NCI-H2196 (cell line): ENCODE results near the gene STRA6.

Experiments
- DNase-seq: peaks from one replicate; lab custom pipeline; 2025; ENCODE audit not compliant: unreplicated experiment; lab: John Stamatoyannopoulos, UW

STRA6 gene

DNA sequence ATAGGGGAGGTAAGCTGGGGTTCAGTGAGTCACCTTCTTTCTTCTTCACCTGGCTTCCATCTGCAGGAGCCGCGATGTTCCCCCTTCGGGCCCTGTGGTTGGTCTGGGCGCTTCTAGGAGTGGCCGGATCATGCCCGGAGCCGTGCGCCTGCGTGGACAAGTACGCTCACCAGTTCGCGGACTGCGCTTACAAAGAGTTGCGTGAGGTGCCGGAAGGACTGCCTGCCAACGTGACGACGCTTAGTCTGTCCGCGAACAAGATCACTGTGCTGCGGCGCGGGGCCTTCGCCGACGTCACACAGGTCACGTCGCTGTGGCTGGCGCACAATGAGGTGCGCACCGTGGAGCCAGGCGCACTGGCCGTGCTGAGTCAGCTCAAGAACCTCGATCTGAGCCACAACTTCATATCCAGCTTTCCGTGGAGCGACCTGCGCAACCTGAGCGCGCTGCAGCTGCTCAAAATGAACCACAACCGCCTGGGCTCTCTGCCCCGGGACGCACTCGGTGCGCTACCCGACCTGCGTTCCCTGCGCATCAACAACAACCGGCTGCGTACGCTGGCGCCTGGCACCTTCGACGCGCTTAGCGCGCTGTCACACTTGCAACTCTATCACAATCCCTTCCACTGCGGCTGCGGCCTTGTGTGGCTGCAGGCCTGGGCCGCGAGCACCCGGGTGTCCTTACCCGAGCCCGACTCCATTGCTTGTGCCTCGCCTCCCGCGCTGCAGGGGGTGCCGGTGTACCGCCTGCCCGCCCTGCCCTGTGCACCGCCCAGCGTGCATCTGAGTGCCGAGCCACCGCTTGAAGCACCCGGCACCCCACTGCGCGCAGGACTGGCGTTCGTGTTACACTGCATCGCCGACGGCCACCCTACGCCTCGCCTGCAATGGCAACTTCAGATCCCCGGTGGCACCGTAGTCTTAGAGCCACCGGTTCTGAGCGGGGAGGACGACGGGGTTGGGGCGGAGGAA is 69.6 kb downstream of the STRA6 start:
- no peak for DNase-seq

DNA sequence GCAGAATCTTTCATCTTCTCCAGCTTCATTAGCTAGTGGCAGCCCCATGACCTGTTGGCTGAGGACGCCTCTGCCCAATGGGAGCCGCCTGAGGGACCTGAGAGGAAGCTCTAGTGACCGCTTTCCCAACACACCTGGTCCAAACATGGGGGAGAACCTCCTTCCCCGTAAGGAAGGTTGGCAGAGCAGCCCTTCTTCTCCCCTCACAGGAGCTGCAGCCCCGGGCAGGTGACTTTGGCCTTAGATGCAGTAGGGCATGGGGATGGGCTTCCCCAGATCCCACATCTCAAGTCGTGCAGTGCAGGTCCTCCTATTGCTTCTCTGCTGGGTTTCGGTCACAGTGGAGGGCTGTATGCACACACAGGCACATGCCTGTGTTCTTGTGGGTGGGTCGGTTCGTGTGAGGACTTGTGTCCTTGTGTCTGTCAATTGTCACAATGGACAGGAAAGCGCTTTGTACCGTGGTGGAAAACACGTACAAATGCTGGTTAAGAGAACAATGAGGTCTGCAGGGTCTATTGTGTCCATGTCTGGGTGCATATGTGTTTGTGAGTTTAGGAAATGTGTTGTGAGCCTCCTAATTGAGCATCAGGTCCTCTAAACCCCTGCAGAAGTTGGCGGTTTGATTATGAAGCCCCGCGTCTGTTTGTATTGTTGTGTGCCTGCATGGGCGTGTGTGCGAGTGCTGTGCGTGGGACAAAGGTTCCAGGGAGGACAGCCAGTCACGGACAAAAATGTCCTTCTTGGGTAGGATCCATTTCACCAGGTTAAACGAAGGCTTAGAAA is 70.8 kb downstream of the STRA6 start:
- no peak for DNase-seq

GRCh38 chr15:74130849-74131627 is 71.5 kb downstream of the STRA6 start:
- DNase-seq = no peak

- DNase-seq = no peak
Measured at GRCh38 chr15:74130155-74130848, 72.3 kb downstream of the STRA6 start, which contains the start of gene ISLR2. Gene ISLR2 (plus strand): TSS chr15:74130586. CDS start chr15:74132755, 2,169 bp downstream.

GRCh38 chr15:74129586-74130154 is 72.9 kb downstream of the STRA6 start:
- DNase-seq = no peak
